HT-29 (cell line): ENCODE data around the gene SLC29A4. TPM values are rescaled to one million over a fixed set of nuclear protein-coding genes. Genes with fewer than 3 reads are reported as not detected.
"Not testable (repeated sequence)": the region's sequence is repeated elsewhere in the genome, so short reads cannot be mapped to it uniquely, and the experiment has no call there.

Experiments used
- DNase-seq: peaks from one replicate; pipeline ENCODE4 v3.0.0-alpha.2; 2015; ENCODE audit warnings: low spot score
- total RNA-seq: library from RNA; depleted of rRNA; stranded (reverse); fragments of >200 nt; shearing (Covaris generic); gene quantifications from 2 replicates; pipeline ENCODE4 v1.2.3, GENCODE V29; 2014

Gene SLC29A4
- total RNA-seq, 1 experiment from 2014 or later, result 7.1 TPM

GRCh38 chr7:5322621-5323410 is 40.1 kb downstream of the SLC29A4 start:
- DNase-seq, result no peak

DNA sequence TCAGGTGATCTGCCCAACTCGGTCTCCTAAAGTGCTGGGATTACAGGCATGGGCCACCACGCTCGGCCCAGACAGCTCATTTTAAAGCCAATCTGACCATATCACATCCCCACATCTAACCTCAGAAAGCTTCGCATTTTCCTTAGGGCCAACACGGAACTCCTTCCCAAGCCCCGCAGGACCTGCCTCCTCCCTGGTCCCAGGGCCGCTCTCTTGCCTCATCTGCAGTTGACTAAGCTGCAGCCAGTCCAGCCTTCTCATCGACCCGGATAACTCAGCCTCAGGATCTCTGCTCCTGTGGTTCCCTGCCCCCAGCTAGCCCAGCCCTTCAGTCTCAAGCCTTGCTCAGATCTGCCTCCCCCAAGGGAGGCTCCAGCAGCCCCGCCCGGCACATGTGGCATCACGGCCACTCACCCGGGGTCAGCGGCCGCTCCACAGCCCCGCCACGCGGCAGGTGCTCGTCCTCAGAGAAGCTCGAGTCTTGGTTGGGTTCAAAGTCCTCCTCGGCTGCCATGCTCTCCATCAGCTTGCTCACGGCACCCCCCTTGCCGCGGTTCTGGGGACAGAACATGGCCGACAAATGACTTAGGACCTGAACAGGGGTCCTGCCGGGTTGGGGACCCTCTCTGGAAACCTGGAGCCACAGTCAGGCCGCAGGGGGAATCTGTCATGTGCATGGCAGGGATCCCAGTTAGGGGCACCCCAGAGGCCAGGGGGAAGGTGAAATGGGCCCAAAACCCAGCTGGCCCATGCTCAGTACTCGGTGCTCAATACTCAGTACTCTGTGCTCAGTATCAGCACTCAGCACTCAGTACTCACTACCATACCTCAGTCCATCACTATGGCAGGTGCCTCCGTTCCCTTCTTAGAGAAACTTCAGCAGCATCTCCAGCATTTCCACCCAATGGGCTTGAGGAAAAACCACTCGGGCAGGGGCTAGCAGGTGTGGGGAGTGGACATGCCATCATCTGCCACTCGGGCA is 41.3 kb downstream of the SLC29A4 start:
- not testable (repeated sequence) for DNase-seq

GRCh38 chr7:5324961-5325360 is 42.2 kb downstream of the SLC29A4 start:
- no peak for DNase-seq

- DNase-seq, result no peak
Measured at GRCh38 chr7:5330288-5330687, 47.5 kb downstream of the SLC29A4 start.

DNA sequence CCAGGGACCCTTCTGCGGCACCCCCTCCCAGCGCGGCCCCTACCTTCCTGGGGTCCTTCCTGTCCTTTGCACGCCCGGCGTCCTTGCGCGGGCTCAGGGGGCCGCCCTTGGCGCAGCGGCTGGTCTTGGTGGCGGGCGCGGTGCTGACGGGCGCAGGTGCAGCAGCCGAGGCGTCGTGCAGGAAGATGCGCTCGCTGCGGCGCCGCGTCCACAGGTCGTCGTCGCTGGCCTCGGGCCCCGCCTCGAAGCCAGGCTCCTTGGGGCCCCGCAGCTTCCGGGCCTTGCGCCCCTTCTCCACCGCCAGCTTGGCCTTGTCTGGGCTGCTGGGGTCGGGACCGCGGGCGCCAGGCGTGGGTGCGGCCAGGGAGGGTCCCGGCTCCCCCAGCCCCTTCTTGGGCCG is 49.8 kb downstream of the SLC29A4 start:
- no peak for DNase-seq

- DNase-seq, result no peak
Measured at GRCh38 chr7:5333121-5334045, 50.6 kb downstream of the SLC29A4 start.

DNA sequence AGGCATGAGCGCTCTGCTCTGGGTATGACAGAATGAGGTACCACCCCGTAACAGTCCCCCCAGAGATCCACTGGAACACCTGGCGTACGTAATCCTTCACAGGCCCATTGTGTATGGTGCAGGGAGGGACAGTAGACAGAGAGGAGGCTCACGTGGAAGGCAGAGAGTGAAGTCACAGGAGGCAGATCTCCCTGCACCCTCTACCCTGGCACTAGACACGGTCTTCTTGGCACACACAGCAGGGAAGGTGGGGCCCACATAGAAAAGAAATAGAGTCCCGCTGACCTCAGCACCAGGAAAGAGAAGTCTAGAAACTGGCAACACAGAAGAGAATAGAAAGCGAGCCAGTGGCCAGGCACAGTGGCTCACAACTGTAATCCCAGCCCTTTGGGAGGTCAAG is 51.9 kb downstream of the SLC29A4 start:
- DNase-seq, result no peak

- no peak for DNase-seq
Measured at GRCh38 chr7:5337047-5337446, 54.3 kb downstream of the SLC29A4 start.

GRCh38 chr7:5339955-5340354 is 57.2 kb downstream of the SLC29A4 start:
- no peak for DNase-seq

- no peak for DNase-seq
Measured at GRCh38 chr7:5342631-5343030, 59.9 kb downstream of the SLC29A4 start.

GRCh38 chr7:5343884-5344283 is 61.1 kb downstream of the SLC29A4 start:
- DNase-seq, result no peak

GRCh38 chr7:5344342-5344741 is 61.6 kb downstream of the SLC29A4 start:
- DNase-seq, result no peak

DNA sequence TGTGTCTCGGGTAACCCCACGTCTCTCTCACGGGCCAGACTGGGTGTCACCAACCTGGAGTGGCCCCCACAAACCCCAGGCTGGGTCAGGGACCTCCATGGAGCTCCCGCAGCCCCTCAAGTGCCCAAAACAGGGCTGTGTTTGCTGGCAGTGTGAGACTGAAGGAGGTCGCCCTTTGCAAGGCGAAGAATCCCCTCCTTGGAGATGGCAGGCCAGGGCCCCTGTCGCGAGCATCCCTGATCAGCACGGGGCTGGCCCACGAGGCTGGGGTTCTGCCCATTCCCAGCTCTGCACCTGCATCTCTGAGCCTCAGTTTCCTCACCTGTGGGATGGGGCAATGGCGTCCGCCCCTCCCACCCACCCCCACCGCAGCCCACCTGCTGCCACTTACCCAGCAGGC is 62.4 kb downstream of the SLC29A4 start:
- no peak for DNase-seq

- DNase-seq, result no peak
Measured at GRCh38 chr7:5345671-5346070, 62.9 kb downstream of the SLC29A4 start.

GRCh38 chr7:5348134-5349004 is 65.6 kb downstream of the SLC29A4 start:
- no peak for DNase-seq

DNA sequence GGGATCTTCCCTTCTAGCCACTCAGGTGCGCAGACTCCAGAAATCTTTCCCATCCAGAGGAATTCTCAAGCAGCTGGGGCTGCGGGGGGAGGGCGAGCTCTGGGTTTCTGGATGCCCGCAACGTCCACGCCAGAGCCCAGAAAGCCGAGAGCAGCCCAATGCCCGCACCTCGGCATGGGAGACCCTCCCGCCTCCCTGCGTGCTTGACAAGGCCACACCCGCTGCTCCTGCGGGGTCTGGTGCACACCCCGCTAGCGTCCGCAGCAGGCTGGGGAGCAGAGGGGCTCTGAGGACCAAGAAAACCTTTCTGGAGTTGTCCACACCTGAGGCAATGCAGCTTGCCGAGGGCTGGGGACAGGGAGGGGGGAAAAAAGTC is 66.2 kb downstream of the SLC29A4 start:
- DNase-seq, result no peak

DNA sequence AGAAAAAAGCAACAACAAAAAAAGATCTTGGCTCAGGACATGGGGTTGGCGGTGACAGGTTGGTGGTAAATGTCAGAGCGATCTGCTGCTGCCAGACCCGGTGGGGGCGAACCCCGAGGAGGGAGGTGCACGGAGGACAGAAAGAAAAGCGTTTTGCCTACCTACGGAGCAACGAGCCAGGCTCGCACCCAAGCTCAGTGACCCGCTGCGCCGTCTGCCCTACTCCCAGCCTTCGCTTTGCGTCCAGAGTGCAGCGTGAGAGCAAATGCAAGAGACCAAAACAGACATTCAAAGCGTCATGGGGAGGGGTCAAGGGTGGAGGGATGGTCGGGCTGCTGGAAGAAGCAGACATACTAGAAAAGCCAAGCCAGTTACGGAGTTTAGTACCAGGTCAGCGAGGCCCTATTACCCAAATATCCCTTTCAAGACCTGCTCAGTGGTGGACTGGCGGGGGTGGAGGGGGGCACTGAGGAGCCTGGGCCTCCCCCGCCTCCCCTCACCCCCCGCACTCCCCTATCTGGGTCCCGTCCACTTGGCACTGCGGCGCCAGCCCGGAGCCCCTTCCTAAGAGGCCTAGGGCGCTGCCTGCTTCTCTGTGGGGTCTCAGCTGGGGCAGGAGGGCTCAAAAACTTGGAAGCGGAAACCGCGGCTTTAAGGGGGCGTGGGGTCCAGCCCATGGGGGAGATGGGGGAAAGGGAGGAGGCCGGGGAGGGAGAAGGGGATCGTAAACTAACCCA is 66.9 kb downstream of the SLC29A4 start:
- no peak for DNase-seq

DNA sequence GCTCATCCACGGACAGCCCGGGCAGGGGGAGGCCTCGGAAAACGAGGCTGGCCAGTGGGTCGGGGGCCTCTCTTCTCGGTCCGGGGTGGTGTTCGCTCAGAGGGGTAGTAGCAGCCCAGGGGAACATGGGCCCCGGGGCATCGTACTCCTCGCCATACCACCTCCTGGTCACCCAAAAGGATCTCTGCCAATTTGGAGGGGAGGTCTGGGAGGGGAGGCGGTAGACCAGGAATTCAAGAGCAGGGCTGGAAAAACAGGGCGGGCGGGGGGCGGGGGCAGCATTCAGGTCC is 67.4 kb downstream of the SLC29A4 start:
- DNase-seq, result no peak

DNA sequence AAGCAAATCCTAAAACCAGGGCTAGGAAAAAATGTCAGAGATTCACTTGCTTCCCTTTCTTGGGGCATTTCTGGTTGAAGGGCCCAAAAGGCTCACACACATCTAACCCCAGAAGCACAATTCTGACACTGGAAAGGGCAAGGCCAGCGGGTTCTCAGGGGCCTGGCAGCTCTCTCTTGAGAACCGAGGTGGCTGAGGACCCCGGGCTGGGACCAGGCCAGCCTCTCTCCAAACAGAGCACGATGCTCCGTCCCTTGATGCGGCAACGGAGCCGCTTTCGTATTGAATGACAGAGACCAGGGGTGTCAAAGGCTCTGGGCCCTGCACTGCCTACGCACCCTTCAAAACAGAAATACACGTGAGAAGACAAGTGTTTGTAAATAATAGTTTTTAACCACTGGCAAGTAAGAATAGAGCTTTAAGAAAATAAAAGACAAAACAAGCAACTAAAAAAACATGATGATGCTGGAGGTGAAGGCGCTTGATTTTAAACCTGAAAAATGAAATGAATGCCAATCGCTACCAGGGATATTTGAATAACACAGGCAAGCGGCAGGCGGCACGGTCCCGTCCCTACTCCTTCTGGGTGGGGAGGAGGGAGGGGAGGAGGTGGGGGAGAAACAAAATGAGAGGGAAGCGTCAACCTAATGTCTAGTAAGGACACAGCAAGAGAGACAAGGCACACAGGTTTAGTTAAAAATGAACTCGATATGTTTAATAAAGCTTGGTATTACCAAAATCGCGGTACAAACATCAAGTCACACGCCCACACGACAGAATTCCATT is 68.0 kb downstream of the SLC29A4 start:
- no peak for DNase-seq
